EH (cell line): ENCODE data around the gene AUTS2.

Experiments
- DNase-seq: peaks from one replicate; pipeline ENCODE4 v3.0.0-alpha.2; 2015; ENCODE audit warnings: low read depth

The AUTS2 gene

GRCh38 chr7:69818636-69819332 is 220.5 kb downstream of the AUTS2 start:
- DNase-seq: no peak

GRCh38 chr7:69819333-69819705 is 221.0 kb downstream of the AUTS2 start:
- DNase-seq: no peak

GRCh38 chr7:69820479-69821192 is 222.4 kb downstream of the AUTS2 start:
- DNase-seq: no peak

DNA sequence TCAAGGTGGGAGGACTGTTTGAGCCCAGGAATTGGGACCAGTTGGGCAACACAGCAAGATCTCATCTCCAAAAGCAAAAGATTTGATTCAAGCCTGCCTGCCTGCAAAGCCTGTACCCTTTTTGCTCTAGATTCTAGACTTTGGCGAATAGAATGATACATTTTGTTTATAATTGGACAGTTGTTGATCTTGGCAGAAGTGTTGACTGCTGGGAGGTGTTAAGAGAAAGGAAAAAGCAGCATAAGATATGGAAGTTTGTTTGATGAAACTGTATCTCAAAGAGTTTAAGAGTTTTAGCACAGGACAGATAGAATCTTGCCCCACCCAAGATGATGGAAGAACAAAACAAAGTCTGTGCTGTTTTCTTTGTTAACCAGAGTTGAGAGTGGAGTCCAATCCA is 224.1 kb downstream of the AUTS2 start:
- DNase-seq: no peak

- DNase-seq: no peak
These were observed 225.0 kb downstream of the AUTS2 start for GRCh38 chr7:69823151-69823744.

DNA sequence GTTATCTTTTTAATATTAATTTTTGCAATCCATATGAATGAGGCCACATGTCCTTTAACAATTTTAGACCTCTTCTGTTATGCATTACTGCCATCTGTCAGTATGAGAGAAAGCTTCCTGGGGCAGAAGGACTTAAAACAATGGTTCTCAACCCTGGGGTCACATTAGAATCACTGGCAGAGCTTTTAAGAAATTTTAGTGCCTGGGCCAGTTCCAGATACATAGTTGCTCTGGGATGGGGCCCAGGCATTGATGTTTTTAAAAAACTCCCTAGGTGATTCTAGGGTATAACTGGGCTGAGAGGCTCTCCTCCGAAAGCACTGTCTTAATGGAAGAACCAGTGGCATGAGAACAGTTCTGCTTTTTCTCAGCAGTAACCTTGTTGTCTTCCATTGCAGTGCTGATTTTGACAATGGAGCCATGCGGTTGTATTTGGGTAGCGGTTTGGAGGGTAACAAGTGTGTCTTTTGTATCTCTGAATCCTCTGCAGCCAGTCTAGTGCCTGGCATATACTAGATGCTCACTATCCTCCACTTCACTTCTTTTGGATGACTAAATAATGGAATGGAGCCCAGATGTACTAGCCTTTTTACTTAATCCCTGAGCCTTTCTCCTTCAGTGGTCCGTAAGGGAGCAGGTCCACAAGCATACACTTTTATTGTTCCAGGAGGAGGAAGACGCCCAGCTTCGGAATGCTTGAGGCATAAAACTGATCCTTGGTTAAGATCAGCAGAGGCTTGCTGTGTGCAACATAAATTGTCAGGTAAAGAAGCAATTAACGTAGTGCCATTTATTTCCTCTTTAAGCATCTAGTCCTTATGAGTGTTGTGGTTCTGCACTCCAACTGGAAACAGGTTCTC is 227.1 kb downstream of the AUTS2 start:
- DNase-seq: no peak

DNA sequence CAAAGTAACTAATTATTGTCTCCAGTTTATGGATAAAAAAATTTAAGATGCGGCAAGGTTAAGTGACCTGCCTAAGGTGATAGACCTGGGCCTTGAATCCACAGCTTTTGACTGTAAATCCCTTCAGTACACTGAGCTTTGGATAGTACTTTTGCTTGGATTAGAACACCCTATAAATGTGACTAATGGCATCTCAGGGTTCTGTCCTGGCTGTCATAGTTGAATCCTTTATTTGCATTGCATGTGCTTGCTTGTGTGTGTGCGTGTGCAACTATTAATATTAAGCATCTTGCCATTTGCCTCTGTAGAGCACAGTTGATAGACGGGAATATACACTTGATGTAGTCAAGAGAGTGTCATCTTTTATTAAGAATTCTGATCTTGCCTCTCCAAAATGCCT is 228.0 kb downstream of the AUTS2 start:
- DNase-seq: no peak

GRCh38 chr7:69827140-69827539 is 228.9 kb downstream of the AUTS2 start:
- no peak for DNase-seq

GRCh38 chr7:69827558-69827957 is 229.3 kb downstream of the AUTS2 start:
- DNase-seq: no peak

DNA sequence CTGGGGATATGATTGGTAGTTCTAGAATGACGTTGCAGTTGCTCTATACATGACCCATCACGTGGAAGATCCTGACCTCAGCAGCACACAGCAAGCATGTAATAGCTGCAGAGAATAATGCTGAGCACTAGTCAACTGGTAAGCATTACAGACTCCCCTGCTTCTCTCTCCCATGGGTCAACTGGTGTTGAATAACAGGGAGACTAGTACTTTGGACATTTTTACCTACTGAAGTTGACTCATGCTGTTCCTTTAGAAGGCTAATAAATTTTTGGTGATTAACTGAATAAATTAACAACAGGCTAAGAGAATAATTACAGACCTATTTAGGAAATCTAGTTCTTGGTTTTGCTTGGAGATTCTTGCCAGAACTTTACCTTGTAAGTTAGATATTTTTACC is 234.1 kb downstream of the AUTS2 start:
- no peak for DNase-seq

GRCh38 chr7:69833964-69834363 is 235.7 kb downstream of the AUTS2 start:
- no peak for DNase-seq

GRCh38 chr7:69836702-69837101 is 238.4 kb downstream of the AUTS2 start:
- DNase-seq: no peak

DNA sequence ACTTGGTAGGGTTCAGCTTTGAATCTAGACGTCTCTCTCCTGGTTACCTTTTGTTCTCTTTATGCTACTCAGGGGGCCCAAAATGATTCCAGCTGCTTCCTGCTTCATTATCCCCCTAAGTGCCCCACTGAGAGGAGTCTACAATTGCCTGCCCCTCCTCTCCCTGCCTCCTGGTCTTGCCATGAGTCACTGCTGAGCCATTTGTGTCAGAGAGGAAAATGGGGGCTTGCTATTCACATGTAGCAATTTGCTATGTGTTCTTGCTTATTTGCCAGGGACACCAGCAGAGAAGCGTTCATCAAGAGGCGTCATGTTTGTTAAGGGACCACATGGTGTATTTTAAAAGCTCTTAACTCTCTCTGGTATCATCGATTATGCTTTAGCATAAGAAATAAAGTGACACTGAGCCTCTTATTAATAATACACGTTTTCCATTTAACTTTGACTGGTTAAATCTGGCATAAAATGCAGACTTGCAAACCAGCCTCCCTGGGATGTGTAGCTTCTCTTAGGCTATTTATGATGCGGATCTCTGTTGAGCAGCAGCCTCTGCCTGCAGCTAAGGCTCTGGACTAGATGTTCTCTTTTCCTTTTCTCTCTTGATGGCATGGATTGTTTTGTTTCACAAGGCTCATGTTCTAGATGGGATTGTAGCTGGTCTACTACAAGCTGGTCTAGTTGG is 239.3 kb downstream of the AUTS2 start:
- no peak for DNase-seq

- no peak for DNase-seq
These were observed 241.5 kb downstream of the AUTS2 start for GRCh38 chr7:69839782-69840181.

DNA sequence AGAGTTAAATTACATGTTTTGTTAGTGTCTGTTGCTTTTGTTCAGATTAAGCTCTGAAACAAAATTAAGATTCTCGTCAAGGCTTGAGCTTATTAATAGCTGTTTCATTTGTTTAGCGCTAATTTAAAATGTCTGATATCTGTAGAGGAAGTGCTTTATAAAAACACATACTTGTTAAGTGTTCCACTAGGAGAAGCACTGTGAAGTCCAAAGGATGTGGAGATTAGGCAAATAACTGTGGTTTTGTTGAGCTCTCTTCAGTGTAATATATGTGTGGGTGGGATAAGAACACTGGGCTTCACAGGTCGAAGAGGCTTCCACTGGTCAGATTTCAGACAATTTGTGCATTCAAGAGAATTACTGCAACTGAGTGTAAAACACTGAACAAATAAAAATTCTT is 242.0 kb downstream of the AUTS2 start:
- DNase-seq: no peak

DNA sequence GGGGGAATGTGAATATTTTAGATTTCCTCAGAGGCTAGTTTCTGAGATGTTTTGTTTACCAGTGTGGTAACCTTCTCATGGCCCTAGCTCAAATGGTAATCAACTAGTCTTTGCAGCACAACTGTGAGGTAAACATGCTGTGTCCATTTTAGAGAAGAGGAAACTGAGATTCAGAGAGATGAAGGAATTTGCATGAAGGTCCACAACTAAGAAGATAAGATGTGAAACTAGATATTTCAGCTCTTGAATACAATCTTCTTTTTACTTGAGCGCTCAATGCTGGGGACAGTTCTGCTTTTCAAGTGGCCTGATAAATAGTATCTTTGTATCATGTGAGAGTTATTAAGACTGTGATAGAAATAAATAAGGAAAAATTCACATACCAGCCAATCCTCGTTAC is 245.4 kb downstream of the AUTS2 start:
- DNase-seq: no peak

DNA sequence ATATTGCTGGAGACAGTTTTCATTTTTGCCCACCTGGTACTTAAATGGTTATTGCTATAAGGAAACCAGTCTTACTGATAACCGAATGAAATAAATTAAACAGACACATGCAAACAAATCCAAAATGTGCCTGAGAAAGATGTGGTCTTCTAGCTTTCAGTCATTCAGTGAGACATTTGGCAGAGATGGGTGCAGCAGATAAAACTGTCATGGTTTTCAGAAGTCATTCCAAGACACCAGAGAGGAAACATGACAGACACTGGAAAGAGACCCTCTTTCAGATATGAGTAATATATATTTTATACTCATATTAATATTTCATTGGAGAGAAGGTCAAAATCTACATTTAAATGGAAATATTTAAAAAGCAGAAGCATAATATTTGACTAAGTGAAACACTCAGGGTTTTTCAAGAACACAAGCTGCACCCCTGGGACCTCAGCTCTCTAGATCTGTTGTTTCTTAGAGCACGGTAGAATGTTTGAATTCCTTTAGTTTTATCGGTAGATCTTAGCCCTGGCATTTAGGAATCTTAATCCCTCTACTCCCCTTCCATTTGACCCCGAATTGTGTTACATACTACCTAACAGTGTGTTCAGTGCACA is 246.1 kb downstream of the AUTS2 start:
- no peak for DNase-seq

- DNase-seq: no peak
These were observed 247.6 kb downstream of the AUTS2 start for GRCh38 chr7:69845721-69846495.

DNA sequence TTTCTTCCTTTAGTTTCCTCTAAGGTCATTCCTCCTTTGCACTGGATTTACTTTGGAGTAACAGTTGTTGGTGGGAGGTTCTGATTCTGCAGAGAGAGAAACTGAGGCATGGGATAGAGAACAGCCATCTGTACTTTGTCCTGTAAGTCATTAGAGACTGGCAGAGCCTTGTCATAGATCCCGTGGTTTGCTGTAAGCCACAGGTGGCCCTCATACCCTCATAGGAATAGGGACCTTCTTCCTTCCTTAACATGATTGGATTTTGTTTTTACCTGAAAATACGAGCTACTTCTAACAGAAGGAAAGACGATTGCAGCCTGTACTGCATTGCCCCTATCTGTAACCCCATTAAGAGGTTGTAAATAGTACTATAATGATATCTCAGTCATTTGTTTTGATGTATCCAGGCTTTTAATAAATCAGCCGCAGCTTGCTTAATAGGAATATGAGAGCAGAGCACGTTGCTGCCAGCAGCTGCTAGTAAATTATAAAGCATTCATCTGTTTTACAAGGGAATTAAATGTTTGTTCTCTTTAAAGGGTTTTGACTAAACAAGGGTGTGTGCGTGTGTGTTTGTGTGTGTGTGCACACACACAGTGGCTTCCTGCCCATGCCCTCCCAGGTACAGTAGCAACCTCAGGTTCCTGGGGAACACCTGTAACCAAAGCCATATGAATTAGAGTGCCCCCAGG is 249.8 kb downstream of the AUTS2 start:
- no peak for DNase-seq

DNA sequence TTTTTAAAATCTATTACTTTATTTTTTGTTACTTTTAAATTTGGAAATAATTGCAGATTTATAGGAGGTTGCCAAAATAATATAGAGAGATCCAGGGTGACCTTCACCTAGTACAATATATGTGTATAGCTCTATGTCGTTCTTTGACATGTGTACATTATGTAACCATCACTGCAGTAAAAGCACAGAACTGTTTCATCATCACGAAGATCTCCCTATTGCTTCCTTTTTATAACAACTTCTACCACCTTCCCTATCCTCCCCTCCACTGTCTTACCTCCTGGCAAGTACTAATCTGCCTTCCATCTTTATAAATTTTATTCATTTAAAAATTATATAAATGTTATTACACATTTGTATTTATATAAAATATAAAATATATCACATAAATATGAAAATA is 251.0 kb downstream of the AUTS2 start:
- DNase-seq: no peak
